Cardiac fibroblast (primary cell): ENCODE data around the gene PIGP.

Experiments
- DNase-seq, 2 donors: peaks; one replicate each; pipeline versions ENCODE4 v3.0.0 to v3.0.0-alpha.2; 2010; ENCODE audit warnings: low read depth in 2 of 2
- H3K4me3 ChIP-seq, 2 donors: replicated peaks in 1 of 2; 1 replicate in 1 of 2; 2 replicates in 1 of 2; pipeline ENCODE4 v1.5.1; 2011; ENCODE audit warnings: low read depth in 2 of 2, low read length in 2 of 2, mild to moderate bottlenecking in 2 of 2, moderate library complexity in 1 of 2
- TF ChIP-seq, protein P1 (sequence below): IDR thresholded peaks from one replicate; pipeline ENCODE4 v1.5.1; 2011; ENCODE audit warnings: low read depth, mild to moderate bottlenecking, low read length, inconsistent platforms

Gene PIGP

GRCh38 chr21:37075214-37075770 lies 2.4 kb upstream of the PIGP start:
- no peak overlapping the region for H3K4me3 ChIP-seq
- TF ChIP-seq, protein P1, sequence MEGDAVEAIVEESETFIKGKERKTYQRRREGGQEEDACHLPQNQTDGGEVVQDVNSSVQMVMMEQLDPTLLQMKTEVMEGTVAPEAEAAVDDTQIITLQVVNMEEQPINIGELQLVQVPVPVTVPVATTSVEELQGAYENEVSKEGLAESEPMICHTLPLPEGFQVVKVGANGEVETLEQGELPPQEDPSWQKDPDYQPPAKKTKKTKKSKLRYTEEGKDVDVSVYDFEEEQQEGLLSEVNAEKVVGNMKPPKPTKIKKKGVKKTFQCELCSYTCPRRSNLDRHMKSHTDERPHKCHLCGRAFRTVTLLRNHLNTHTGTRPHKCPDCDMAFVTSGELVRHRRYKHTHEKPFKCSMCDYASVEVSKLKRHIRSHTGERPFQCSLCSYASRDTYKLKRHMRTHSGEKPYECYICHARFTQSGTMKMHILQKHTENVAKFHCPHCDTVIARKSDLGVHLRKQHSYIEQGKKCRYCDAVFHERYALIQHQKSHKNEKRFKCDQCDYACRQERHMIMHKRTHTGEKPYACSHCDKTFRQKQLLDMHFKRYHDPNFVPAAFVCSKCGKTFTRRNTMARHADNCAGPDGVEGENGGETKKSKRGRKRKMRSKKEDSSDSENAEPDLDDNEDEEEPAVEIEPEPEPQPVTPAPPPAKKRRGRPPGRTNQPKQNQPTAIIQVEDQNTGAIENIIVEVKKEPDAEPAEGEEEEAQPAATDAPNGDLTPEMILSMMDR = no peak
- DNase-seq = no peak

DNA sequence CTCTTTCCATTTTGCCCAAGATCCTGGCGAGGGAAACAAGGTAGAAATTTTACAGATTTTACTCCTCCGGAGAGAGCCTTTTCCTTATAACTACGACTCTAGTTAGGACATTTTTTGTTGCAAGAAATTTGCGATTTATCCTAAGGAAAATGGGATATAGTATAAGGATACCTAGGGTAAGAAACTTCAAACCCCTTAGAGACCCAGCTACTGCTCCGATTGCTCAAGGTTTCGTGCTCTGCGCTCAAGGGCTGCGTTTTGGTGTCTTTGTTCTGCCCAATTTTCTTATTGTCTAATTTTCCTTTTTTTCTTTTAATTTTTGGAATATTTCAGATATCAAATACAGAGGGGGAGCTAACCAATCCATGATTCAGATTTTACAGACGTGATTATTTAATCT lies 1.7 kb upstream of the PIGP start:
- peak overlapping the region; percentile 97 to 98 for H3K4me3 ChIP-seq
- DNase-seq = no peak
- TF ChIP-seq, protein P1 = no peak

DNA sequence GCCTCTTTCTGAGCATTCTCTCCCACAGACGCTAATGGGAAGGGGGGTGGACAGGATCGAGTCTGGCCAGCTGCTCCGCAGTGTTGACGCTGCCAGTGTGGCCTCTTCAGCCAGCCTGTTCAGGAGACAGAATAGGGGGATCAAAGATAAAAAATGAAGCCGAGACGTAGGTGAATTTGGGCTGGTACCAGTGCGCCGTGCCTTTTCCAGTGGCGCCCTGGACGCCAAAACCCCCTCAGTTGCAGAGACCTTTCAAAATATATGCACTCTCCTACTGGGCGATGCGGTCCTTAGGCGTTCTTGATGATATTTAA lies 1.3 kb upstream of the PIGP start:
- H3K4me3 ChIP-seq = peak overlapping the region; percentile 97 to 98
- DNase-seq = no peak
- TF ChIP-seq, protein P1 = no peak

GRCh38 chr21:37073417-37074196 lies 736 bp upstream of the PIGP start:
- peak; percentile 28 to 48 for DNase-seq
- TF ChIP-seq, protein P1 = no peak
- H3K4me3 ChIP-seq = peak overlapping the region; percentile 97 to 98

DNA sequence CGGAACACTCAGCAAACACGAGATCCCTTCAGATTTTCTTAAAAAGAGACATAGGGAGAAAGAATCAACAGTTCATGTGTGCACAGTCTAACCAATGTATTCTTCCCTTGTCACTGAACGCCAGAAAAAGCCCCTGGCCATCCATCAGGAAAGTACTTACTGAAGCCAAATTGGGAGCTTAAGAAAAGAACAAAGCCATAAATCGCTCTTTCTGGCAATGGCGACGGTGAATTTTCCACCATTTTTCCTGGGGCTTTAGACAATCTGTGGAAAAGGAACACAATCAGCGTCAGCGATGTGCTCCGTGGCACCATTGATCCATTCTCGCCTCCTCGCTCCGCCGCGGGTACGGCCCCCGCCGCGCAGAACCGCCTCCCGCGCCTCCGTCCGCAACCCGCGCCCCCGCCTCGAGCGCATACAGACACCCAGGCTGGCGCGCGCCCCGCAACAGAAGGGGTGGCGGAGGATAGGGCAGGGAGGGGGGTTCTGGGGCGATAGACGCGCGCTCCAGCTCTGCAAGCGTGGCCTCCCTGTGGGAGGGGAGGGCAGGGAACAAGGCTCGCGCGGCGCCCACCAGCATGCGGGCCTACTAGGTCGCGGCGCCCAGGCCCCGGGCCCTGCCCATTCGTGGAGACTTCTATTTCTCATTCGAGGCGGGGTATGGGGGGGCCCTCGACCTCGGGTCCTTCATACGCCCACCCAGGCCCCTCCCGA lies 440 bp downstream of the PIGP start:
- peak in 1 of 2 donors; percentile 79 for DNase-seq
- H3K4me3 ChIP-seq = peak overlapping the region; percentile 64 to 69
- TF ChIP-seq, protein P1 = no peak

DNA sequence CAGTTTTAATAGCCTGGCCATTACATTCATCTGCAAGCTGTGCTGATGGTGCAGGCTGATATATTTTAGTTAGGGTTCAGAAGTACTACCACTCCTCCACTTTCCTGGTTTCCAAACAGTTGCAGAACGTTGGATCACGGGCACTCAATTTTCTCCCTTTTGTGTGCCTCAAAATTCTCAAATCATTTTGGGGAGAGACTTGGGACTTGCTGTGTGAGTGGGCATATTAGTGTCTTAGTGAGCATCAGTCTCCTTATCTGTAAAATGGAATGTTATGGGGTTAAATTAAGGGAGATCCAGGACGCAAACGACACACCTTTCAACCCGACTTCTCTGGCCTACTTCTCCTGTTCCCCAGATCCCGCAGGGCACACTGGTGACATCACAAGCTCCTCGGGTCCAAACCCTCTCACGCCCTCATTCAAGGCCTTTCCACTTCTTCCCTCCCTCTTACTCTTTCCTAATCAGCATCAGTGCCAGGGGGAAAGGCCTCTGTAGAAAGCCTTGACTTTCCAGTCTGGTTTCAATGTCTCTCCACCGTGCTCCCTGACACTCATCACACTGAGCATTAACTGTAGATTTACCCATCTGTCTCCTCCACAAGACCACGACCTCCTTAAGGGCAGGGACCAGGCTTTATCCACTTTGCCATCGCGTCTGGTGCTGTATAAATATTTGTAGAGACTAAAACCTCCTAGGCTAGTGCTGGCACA lies 1.2 kb downstream of the PIGP start:
- H3K4me3 ChIP-seq = peak overlapping the region; percentile 64 to 69
- TF ChIP-seq, protein P1 = no peak

More for the DNA sequence above, 1.2 kb downstream of the PIGP start:
- peak; percentile 86 to 87 for DNase-seq
